Mesothelial cell of epicardium (in vitro differentiated cells): ENCODE measurements around the gene PDCL2. TPM values are rescaled to one million over a fixed set of nuclear protein-coding genes. Genes with fewer than 3 reads are reported as not detected.

Source experiments
- DNase-seq, 2 experiments: peaks; one replicate each; pipeline ENCODE4 v3.0.0; 2021; ENCODE audit warnings: low spot score in 2 of 2; ENCODE audit not compliant: unreplicated experiment in 2 of 2
- H3K27ac Mint-ChIP-seq: 2 replicates; pipeline ENCODE4 v1.8.0; 2021; ENCODE audit warnings: mixed read lengths
- H3K27me3 Mint-ChIP-seq: 2 replicates; pipeline ENCODE4 v1.8.0; 2021; ENCODE audit warnings: low read depth, mixed read lengths
- H3K36me3 Mint-ChIP-seq: 2 replicates; pipeline ENCODE4 v1.8.0; 2021; ENCODE audit warnings: mixed read lengths
- H3K4me1 Mint-ChIP-seq: 2 replicates; pipeline ENCODE4 v1.8.0; 2021; ENCODE audit warnings: mixed read lengths
- H3K4me3 Mint-ChIP-seq: 2 replicates; pipeline ENCODE4 v1.8.0; 2021; ENCODE audit warnings: mild to moderate bottlenecking, moderate library complexity, mixed read lengths
- H3K9me3 Mint-ChIP-seq: 2 replicates; pipeline ENCODE4 v1.8.0; 2021; ENCODE audit warnings: mixed read lengths
- CTCF ChIP-seq: fragments of 200-600 bp; sonication (generic); IDR thresholded peaks from one replicate; pipeline ENCODE4 v1.5.0; 2021; ENCODE audit warnings: antibody characterized with exemption; ENCODE audit not compliant: unreplicated experiment
- total RNA-seq: library from RNA; stranded (reverse); gene quantifications from 3 replicates; pipeline ENCODE4 v1.2.1, GENCODE V29; 2021

PDCL2 gene
- total RNA-seq, 1 donor from 2014 or later = not detected

- DNase-seq = no peak
- Mint-ChIP-seq H3K27ac (no peak overlapping the region), H3K4me3 (no peak overlapping the region), H3K9me3 (peaks cover 23% of the 10 kb centered on the region), H3K4me1 (peaks cover 5% of the 10 kb centered on the region), H3K27me3 (no peaks in the 10 kb centered on the region), H3K36me3 (peaks cover 9% of the 10 kb centered on the region)
- no peak for TF ChIP-seq CTCF
These were observed 74.4 kb downstream of the PDCL2 start for GRCh38 chr4:55517526-55518229.

GRCh38 chr4:55512922-55513571 is 79.0 kb downstream of the PDCL2 start:
- H3K27me3 Mint-ChIP-seq = no peaks in the 10 kb centered on the region
- no peak for TF ChIP-seq CTCF

GRCh38 chr4:55512077-55512476 is 80.0 kb downstream of the PDCL2 start:
- Mint-ChIP-seq H3K9me3 (peaks cover 21% of the 10 kb centered on the region), H3K36me3 (peaks cover 14% of the 10 kb centered on the region), H3K4me3 (no peak overlapping the region), H3K27ac (no peak overlapping the region), H3K4me1 (peaks cover 9% of the 10 kb centered on the region), H3K27me3 (no peaks in the 10 kb centered on the region)
- DNase-seq = no peak
- TF ChIP-seq CTCF = no peak

More at GRCh38 chr4:55512922-55513571, 79.0 kb downstream of the PDCL2 start:
- Mint-ChIP-seq H3K4me1 (peaks cover 9% of the 10 kb centered on the region), H3K36me3 (peaks cover 13% of the 10 kb centered on the region), H3K27ac (no peak overlapping the region), H3K9me3 (peaks cover 28% of the 10 kb centered on the region), H3K4me3 (no peak overlapping the region)
- no peak for DNase-seq

GRCh38 chr4:55510685-55511084 is 81.4 kb downstream of the PDCL2 start:
- H3K36me3 Mint-ChIP-seq = peaks cover 19% of the 10 kb centered on the region
- TF ChIP-seq CTCF = no peak
- no peak overlapping the region for H3K27ac Mint-ChIP-seq
- peaks cover 9% of the 10 kb centered on the region for H3K4me1 Mint-ChIP-seq
- no peak for DNase-seq
- no peaks in the 10 kb centered on the region for H3K27me3 Mint-ChIP-seq
- H3K4me3 Mint-ChIP-seq = no peak overlapping the region
- peaks cover 15% of the 10 kb centered on the region for H3K9me3 Mint-ChIP-seq

GRCh38 chr4:55509266-55509665 is 82.8 kb downstream of the PDCL2 start:
- Mint-ChIP-seq H3K4me1 (peaks cover 9% of the 10 kb centered on the region), H3K27ac (peak overlapping the region; percentile 55)
- DNase-seq = no peak

More at GRCh38 chr4:55509266-55509665, 82.8 kb downstream of the PDCL2 start:
- Mint-ChIP-seq H3K4me3 (no peak overlapping the region), H3K27me3 (no peaks in the 10 kb centered on the region), H3K36me3 (peaks cover 19% of the 10 kb centered on the region), H3K9me3 (peaks cover 15% of the 10 kb centered on the region)
- no peak for TF ChIP-seq CTCF
